ENCODE results near the gene SPECC1L.

- TF ChIP-seq POLR2A (IDR thresholded peaks at IDR 0.05; ENCODE audit: low read depth, low read length): no peak
- TF ChIP-seq POLR2AphosphoS5 (IDR thresholded peaks at IDR 0.05; ENCODE audit: low read depth, low read length): no peak
- TF ChIP-seq TAF1 (IDR thresholded peaks at IDR 0.05; ENCODE audit: low read depth, low read length): no peak
- no peak for TF ChIP-seq POU2F2 (IDR thresholded peaks at IDR 0.05; ENCODE audit: low read depth, low read length)
- TF ChIP-seq SPI1 (IDR thresholded peaks at IDR 0.05; ENCODE audit: low read depth, low read length): no peak
- no peak for TF ChIP-seq PAX5 (IDR thresholded peaks at IDR 0.05; ENCODE audit: insufficient read depth, low read length, severe bottlenecking)
Observed at GRCh38 chr22:24433001-24433827, 162.6 kb downstream of the SPECC1L start.
